Measurements from ENCODE around the gene PSTPIP1. TPM values are rescaled to one million over a fixed set of nuclear protein-coding genes. Genes with fewer than 3 reads are reported as not detected.

PSTPIP1 gene
- total and polyA plus RNA-seq, 10 donors, result 31.1 to 150 (median 84.0) TPM

- intact Hi-C loops (cut with DNase I; ENCODE audit: low total_unique reads), result loop anchor here (10.0 kb wide), 3 partner anchors 51 to 519 kb away; no protein-coding TSS in a partner anchor
- 86 to 96% (median 90%) methylated on average over 4 of the region's 4 CpGs for WGBS, 5 donors
- H3K9me3 ChIP-seq, result no peaks in the 10 kb centered on the region
- H3K27ac ChIP-seq, result peak overlapping the region in 3 of 8 donors; percentile 10 to 66 (median 31)
- DNase-seq, result peak; percentile 41
- TF ChIP-seq POLR2A (IDR thresholded peaks at IDR 0.05) (no peak), POLR2AphosphoS5 (IDR thresholded peaks at IDR 0.05) (no peak), CTCF (IDR thresholded peaks at IDR 0.05 in 8 of 11, conservative IDR thresholded peaks at IDR 0.05 in 3 of 11) (no peak)
- H3K4me1 ChIP-seq, result peaks cover 16 to 82% (median 52%) of the 10 kb centered on the region in 6 donors
- H3K4me3 ChIP-seq, result no peak overlapping the region
- H3K27me3 ChIP-seq (replicated peaks in 1 of 7), result no peaks in the 10 kb centered on the region
- H3K36me3 ChIP-seq, result peaks cover 0 to 94% (median 31%) of the 10 kb centered on the region in 6 donors
Observed at GRCh38 chr15:77025941-77026411, 31.1 kb downstream of the PSTPIP1 start.

GRCh38 chr15:77026501-77027110, 31.7 kb downstream of the PSTPIP1 start:
- Histone ChIP-seq H3K4me3 (no peak overlapping the region), H3K27ac (peak overlapping the region in 5 of 8 donors; percentile 10 to 66 (median 31)), H3K9me3 (no peaks in the 10 kb centered on the region), H3K27me3 (replicated peaks in 1 of 7) (no peaks in the 10 kb centered on the region), H3K36me3 (peaks cover 0 to 94% (median 36%) of the 10 kb centered on the region in 6 donors), H3K4me1 (peaks cover 10 to 82% (median 52%) of the 10 kb centered on the region in 6 donors)
- TF ChIP-seq CTCF (IDR thresholded peaks at IDR 0.05 in 8 of 11, conservative IDR thresholded peaks at IDR 0.05 in 3 of 11), result no peak
- intact Hi-C loops (cut with DNase I; ENCODE audit: low total_unique reads), result loop anchor here (10.0 kb wide), 3 partner anchors 52 to 518 kb away; no protein-coding TSS in a partner anchor
- DNase-seq, result peak; percentile 67
- WGBS, 5 donors, result 89 to 94% (median 91%) methylated on average over 9 to 12 of the region's 12 CpGs

GRCh38 chr15:77027111-77027696, 32.3 kb downstream of the PSTPIP1 start:
- no peaks in the 10 kb centered on the region for H3K27me3 ChIP-seq (replicated peaks in 1 of 7)
- H3K4me3 ChIP-seq, result peak overlapping the region in 1 of 8 donors; percentile 24
- H3K27ac ChIP-seq, result peak overlapping the region in 4 of 8 donors; percentile 61 to 78 (median 72)
- H3K4me1 ChIP-seq, result peaks cover 5 to 82% (median 49%) of the 10 kb centered on the region in 6 donors
- intact Hi-C loops (cut with DNase I; ENCODE audit: low total_unique reads), result loop anchor here (10.0 kb wide), 3 partner anchors 52 to 518 kb away; no protein-coding TSS in a partner anchor
- H3K9me3 ChIP-seq, result no peaks in the 10 kb centered on the region
- DNase-seq, result no peak
- TF ChIP-seq CTCF (IDR thresholded peaks at IDR 0.05 in 8 of 11, conservative IDR thresholded peaks at IDR 0.05 in 3 of 11) (no peak), POLR2AphosphoS5 (IDR thresholded peaks at IDR 0.05) (peak in 2 of 3 donors; percentile 28 to 71)
- WGBS, 5 donors, result 75 to 86% (median 83%) methylated on average over 10 to 12 of the region's 12 CpGs
- peaks cover 0 to 94% (median 41%) of the 10 kb centered on the region in 6 donors for H3K36me3 ChIP-seq

Data from spleen (tissue), 11 donors.